OCI-LY7 (cell line): Measurements from ENCODE around the gene HOXD4. TPM values are rescaled to one million over a fixed set of nuclear protein-coding genes. Genes with fewer than 3 reads are reported as not detected.

Experiments
- BruUV-seq: library from RNA; stranded (reverse); fragments of 400-500 nt; replicated peaks from 2 replicates; lab custom pipeline; 2021; lab: Mats Ljungman, UMichigan
- CTCF ChIA-PET: fragments of 300-600 bp; sonication (Branson Sonifier 250); formaldehyde crosslinking; loops from one replicate; lab custom pipeline; 2022; ENCODE audit warnings: antibody characterized with exemption; ENCODE audit not compliant: unreplicated experiment; lab: Charles Lee
- POLR2A ChIA-PET: fragments of 300-600 bp; sonication (Branson Sonifier 250); formaldehyde crosslinking; loops from one replicate; lab custom pipeline; 2022; ENCODE audit warnings: antibody characterized with exemption; lab: Charles Lee
- DNase-seq: peaks from one replicate; pipeline ENCODE4 v3.0.0-alpha.2; 2015; ENCODE audit warnings: low spot score
- H2AFZ ChIP-seq: fragments of 200-600 bp; sonication (generic), shearing (Covaris generic); 2 replicates; pipeline ENCODE4 v1.6.1; 2014; ENCODE audit warnings: mild to moderate bottlenecking, antibody characterized with exemption, low read length, moderate library complexity
- H3K27ac ChIP-seq: fragments of 200-600 bp; sonication (generic); 2 replicates; pipeline ENCODE4 v1.5.1; 2014; ENCODE audit warnings: mixed run types, low read depth, mild to moderate bottlenecking, moderate library complexity, low read length, inconsistent platforms; ENCODE audit not compliant: poor library complexity, severe bottlenecking
- H3K36me3 ChIP-seq: fragments of 200-600 bp; sonication (generic); 2 replicates; pipeline ENCODE4 v1.6.1; 2014; ENCODE audit warnings: mild to moderate bottlenecking, antibody characterized with exemption, low read length, moderate library complexity, mixed read lengths; ENCODE audit not compliant: insufficient read depth
- H3K4me1 ChIP-seq: fragments of 200-600 bp; sonication (generic); 2 replicates; pipeline ENCODE4 v1.5.1; 2014; ENCODE audit warnings: mild to moderate bottlenecking, low read length; ENCODE audit not compliant: insufficient read depth, poor library complexity, severe bottlenecking
- H3K4me2 ChIP-seq: fragments of 200-600 bp; sonication (generic); 2 replicates; pipeline ENCODE4 v1.6.1; 2014; ENCODE audit warnings: mild to moderate bottlenecking, low read length
- H3K4me3 ChIP-seq: fragments of 200-600 bp; sonication (generic); 2 replicates; pipeline ENCODE4 v1.5.1; 2014; ENCODE audit warnings: mild to moderate bottlenecking, low read depth, low read length; ENCODE audit not compliant: poor library complexity, severe bottlenecking
- H3K79me2 ChIP-seq: fragments of 200-600 bp; sonication (generic); 2 replicates; pipeline ENCODE4 v1.6.1; 2016; ENCODE audit warnings: low read depth, mild to moderate bottlenecking, low read length, moderate library complexity, mixed read lengths; ENCODE audit not compliant: insufficient read depth
- H3K9me2 ChIP-seq: fragments of 200-600 bp; sonication (generic); 2 replicates; pipeline ENCODE4 v1.6.1; 2016; ENCODE audit warnings: mild to moderate bottlenecking, low read length, mixed read lengths; ENCODE audit not compliant: insufficient read depth
- H3K9me3 ChIP-seq: fragments of 200-600 bp; sonication (generic); 2 replicates; pipeline ENCODE4 v1.6.1; 2014; ENCODE audit warnings: mild to moderate bottlenecking, mixed run types, low read length, mixed read lengths
- H4K20me1 ChIP-seq: fragments of 200-600 bp; sonication (generic); 2 replicates; pipeline ENCODE4 v1.6.1; 2014; ENCODE audit warnings: mild to moderate bottlenecking, antibody characterized with exemption, low read length, moderate library complexity, mixed read lengths; ENCODE audit not compliant: insufficient read depth
- EZH2phosphoT487 ChIP-seq: fragments of 200-600 bp; sonication (generic); IDR thresholded peaks from 2 replicates; pipeline ENCODE4 v1.6.1; 2018; ENCODE audit warnings: low read depth, borderline replicate concordance, mild to moderate bottlenecking, mixed run types, antibody characterized with exemption, low read length, moderate library complexity, mixed read lengths
- intact Hi-C: fragments of 100-400 bp; cut with micrococcal nuclease; formaldehyde crosslinking; loops from one replicate; pipeline ENCODE4 v1.10.0; 2022; ENCODE audit not compliant: unreplicated experiment
- total RNA-seq, 2 experiments: library from RNA; depleted of rRNA in 1 of 2; stranded (reverse); fragments of >200 nt in 1 of 2; shearing (Covaris generic) in 1 of 2; gene quantifications; 2 replicates each; pipeline ENCODE4 v1.2.3, GENCODE V29; 2014 to 2022
- TF ChIP-seq, protein P1 (sequence below): fragments of 200-600 bp; sonication (generic); conservative IDR thresholded peaks from 2 replicates; pipeline ENCODE4 v1.5.1; 2014; ENCODE audit warnings: mild to moderate bottlenecking, antibody characterized with exemption, low read length, moderate library complexity, mixed read lengths

Gene HOXD4
- total RNA-seq, 2 experiments from 2014 or later = not detected

GRCh38 chr2:176161825-176162626, 10.7 kb downstream of the HOXD4 start:
- CTCF ChIA-PET = interaction anchor here (1.0 kb wide), 1 partner anchor 35 kb away, joined by 3 read pairs; no protein-coding TSS in a partner anchor
- TF ChIP-seq EZH2phosphoT487 = no peak
- TF ChIP-seq, protein P1, sequence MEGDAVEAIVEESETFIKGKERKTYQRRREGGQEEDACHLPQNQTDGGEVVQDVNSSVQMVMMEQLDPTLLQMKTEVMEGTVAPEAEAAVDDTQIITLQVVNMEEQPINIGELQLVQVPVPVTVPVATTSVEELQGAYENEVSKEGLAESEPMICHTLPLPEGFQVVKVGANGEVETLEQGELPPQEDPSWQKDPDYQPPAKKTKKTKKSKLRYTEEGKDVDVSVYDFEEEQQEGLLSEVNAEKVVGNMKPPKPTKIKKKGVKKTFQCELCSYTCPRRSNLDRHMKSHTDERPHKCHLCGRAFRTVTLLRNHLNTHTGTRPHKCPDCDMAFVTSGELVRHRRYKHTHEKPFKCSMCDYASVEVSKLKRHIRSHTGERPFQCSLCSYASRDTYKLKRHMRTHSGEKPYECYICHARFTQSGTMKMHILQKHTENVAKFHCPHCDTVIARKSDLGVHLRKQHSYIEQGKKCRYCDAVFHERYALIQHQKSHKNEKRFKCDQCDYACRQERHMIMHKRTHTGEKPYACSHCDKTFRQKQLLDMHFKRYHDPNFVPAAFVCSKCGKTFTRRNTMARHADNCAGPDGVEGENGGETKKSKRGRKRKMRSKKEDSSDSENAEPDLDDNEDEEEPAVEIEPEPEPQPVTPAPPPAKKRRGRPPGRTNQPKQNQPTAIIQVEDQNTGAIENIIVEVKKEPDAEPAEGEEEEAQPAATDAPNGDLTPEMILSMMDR = no peak
- POLR2A ChIA-PET = interaction anchor here (0.6 kb wide), 1 partner anchor 160 kb away, joined by 3 read pairs; no protein-coding TSS in a partner anchor

GRCh38 chr2:176162911-176163671, 11.7 kb downstream of the HOXD4 start:
- H3K36me3 ChIP-seq = no peaks in the 10 kb centered on the region
- no peak for DNase-seq
- H3K4me3 ChIP-seq = no peak overlapping the region
- H3K4me2 ChIP-seq = no peak overlapping the region
- BruUV-seq = no TSS peak
- POLR2A ChIA-PET = no interaction called here
- no peaks in the 10 kb centered on the region for H3K4me1 ChIP-seq
- TF ChIP-seq EZH2phosphoT487 = no peak
- TF ChIP-seq, protein P1 = no peak
- no peaks in the 10 kb centered on the region for H3K9me2 ChIP-seq
- H3K27ac ChIP-seq = no peak overlapping the region
- H4K20me1 ChIP-seq = no peaks in the 10 kb centered on the region
- intact Hi-C loops = no loop called here
- H2AFZ ChIP-seq = no peak overlapping the region
- H3K79me2 ChIP-seq = no peaks in the 10 kb centered on the region
- H3K9me3 ChIP-seq = no peaks in the 10 kb centered on the region
- CTCF ChIA-PET = no interaction called here

More at GRCh38 chr2:176161825-176162626, 10.7 kb downstream of the HOXD4 start:
- H3K79me2 ChIP-seq = no peaks in the 10 kb centered on the region
- H3K36me3 ChIP-seq = no peaks in the 10 kb centered on the region
- no peak for DNase-seq
- no peak overlapping the region for H3K4me2 ChIP-seq
- no peaks in the 10 kb centered on the region for H3K4me1 ChIP-seq
- no peak overlapping the region for H3K27ac ChIP-seq
- H3K9me2 ChIP-seq = no peaks in the 10 kb centered on the region
- no peak overlapping the region for H2AFZ ChIP-seq
- H4K20me1 ChIP-seq = no peaks in the 10 kb centered on the region
- no TSS peak for BruUV-seq
- no peaks in the 10 kb centered on the region for H3K9me3 ChIP-seq
- intact Hi-C loops = no loop called here
- no peak overlapping the region for H3K4me3 ChIP-seq

- Histone ChIP-seq H3K4me1 (no peaks in the 10 kb centered on the region), H2AFZ (no peak overlapping the region), H4K20me1 (no peaks in the 10 kb centered on the region), H3K4me3 (no peak overlapping the region), H3K27ac (no peak overlapping the region), H3K79me2 (no peaks in the 10 kb centered on the region), H3K9me2 (no peaks in the 10 kb centered on the region), H3K9me3 (no peaks in the 10 kb centered on the region), H3K4me2 (no peak overlapping the region), H3K36me3 (no peaks in the 10 kb centered on the region)
- BruUV-seq = no TSS peak
- no peak for DNase-seq
- ChIA-PET POLR2A (no interaction called here), CTCF (no interaction called here)
- intact Hi-C loops = no loop called here
- TF ChIP-seq, protein P1 = no peak
- no peak for TF ChIP-seq EZH2phosphoT487
These were observed 12.3 kb downstream of the HOXD4 start for GRCh38 chr2:176163672-176164056.
